ENCODE data around the gene LNPEP.

DNA sequence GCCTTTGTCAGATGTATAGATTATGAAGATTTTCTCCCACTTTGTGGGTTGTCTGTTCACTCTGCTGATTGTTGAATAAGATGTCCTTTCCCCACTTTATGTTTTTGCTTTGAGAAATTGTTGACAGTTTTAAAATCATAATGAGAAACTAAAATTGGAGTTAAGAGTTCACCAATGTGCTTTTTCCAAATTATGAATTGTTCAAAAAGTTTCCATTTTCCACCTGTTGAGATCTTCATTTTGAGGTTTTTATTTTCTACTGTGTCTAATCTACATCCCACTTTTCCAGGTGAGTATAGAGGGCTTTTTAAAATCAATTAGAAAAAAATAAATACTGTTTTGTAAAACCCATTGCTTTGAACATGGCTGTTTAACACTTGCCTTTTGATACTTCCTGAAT is 55.8 kb downstream of the LNPEP start:
- TF ChIP-seq, protein P1, sequence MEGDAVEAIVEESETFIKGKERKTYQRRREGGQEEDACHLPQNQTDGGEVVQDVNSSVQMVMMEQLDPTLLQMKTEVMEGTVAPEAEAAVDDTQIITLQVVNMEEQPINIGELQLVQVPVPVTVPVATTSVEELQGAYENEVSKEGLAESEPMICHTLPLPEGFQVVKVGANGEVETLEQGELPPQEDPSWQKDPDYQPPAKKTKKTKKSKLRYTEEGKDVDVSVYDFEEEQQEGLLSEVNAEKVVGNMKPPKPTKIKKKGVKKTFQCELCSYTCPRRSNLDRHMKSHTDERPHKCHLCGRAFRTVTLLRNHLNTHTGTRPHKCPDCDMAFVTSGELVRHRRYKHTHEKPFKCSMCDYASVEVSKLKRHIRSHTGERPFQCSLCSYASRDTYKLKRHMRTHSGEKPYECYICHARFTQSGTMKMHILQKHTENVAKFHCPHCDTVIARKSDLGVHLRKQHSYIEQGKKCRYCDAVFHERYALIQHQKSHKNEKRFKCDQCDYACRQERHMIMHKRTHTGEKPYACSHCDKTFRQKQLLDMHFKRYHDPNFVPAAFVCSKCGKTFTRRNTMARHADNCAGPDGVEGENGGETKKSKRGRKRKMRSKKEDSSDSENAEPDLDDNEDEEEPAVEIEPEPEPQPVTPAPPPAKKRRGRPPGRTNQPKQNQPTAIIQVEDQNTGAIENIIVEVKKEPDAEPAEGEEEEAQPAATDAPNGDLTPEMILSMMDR (IDR thresholded peaks at IDR 0.05): no peak
- no peak for TF ChIP-seq POLR2A (IDR thresholded peaks at IDR 0.05)
